ENCODE results near the gene POLR3E.
"Not testable (repeated sequence)": the region's sequence is repeated elsewhere in the genome, so short reads cannot be mapped to it uniquely, and the experiment has no call there.

POLR3E gene

GRCh38 chr16:22333457-22333994 is 36.3 kb downstream of the POLR3E start:
- no peak for DNase-seq (ENCODE audit: low read depth in 1 of 2, low spot score in 1 of 2)

- DNase-seq (ENCODE audit: low read depth in 1 of 2, low spot score in 1 of 2) = no peak
These were observed 38.5 kb downstream of the POLR3E start for GRCh38 chr16:22335668-22336246.

DNA sequence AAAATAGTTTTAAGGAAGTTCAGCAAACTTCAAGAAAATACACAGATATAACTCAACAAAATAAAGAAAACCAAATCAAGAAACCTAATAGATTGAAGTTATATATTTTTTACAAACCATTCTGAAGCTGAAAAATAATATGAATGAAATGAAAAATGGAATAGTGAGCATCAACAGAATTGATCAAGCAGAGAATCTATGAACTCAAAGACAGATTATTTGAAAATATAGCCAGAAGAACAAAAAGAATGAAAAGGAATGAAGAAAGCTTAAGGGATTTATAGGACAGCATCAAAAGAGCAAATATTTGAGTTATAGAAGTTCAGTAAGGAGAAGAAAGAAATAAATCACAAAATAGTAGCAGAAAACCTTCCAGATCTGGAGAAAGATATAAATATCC is 39.4 kb downstream of the POLR3E start:
- DNase-seq (ENCODE audit: low read depth in 1 of 2, low spot score in 1 of 2) = no peak

GRCh38 chr16:22337045-22337444 is 39.8 kb downstream of the POLR3E start:
- no peak for DNase-seq (ENCODE audit: low read depth in 1 of 2, low spot score in 1 of 2)

DNA sequence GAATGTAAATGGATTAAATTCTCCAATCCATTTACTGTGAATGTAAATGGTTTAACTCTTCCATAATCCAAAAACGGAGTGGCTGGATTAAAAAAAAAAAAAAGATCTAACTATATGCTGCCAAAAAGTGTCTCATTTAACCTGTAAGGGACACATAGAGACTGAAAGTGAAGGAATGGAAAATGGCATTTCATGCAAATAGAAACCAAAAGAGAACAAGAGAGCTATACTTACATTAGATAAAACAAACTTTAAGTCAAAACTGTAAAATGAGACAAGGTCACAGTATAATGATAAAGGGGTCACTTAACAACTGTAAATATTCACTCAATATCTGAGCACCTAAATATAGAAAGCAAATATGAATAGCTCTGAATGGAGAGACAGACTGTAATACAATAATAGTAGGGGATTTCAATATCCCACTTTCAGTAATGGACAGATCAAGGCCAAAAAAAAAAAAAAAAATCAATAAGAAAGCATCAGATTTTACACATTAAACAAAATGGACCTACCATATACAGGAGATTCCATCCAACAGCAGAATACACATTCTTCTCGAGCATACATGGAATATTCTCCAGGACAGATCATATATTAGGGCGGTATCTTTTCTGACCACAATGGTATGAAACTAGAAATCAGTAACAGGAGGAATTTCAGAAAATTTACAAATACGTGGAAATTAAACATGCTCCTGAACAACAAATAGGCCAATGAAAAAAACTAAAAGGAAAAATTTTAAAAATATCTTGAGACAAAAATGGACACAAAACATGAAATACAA is 40.8 kb downstream of the POLR3E start:
- no peak for DNase-seq (ENCODE audit: low read depth in 1 of 2, low spot score in 1 of 2)

DNA sequence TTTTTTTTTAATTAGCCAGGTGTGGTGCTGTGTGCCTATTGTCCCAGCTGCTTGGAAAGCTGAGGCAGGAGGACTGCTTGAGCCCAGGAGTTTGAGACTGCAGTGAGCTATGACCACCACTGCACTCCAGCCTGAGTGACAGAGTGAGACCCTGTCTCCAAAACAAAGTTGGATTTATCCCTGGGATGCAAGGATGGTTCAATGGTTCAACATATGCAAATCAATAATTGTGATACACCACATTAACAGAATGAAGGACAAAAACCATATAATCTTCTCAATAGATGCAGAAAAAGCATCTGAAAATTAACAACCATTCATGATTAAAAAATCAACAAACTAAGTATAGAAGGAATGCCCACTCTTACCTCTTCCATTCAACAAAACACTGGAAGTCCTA is 43.7 kb downstream of the POLR3E start:
- no peak for DNase-seq (ENCODE audit: low read depth in 1 of 2, low spot score in 1 of 2)

GRCh38 chr16:22342082-22342481 is 44.9 kb downstream of the POLR3E start:
- DNase-seq (ENCODE audit: low read depth in 1 of 2, low spot score in 1 of 2) = no peak

DNA sequence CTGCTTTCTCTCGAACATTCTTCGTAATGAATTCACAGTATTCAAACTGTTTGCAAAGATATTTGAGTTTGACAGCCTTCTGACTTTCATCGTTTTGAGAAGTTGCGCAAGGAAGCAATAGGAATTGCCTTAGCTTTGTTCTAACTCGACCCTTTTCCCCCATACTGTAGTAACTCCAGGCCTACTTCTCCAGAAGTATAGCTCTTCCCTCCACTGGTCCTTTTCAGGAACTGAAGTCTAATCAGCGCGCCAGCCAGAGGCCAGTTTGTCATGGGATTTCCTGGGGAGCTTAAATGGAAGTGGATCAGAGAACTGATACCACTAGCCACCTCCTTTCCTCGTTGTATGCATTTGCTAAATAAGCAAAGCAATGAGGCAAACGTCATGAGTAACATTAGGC is 49.3 kb downstream of the POLR3E start:
- DNase-seq (ENCODE audit: low read depth in 1 of 2, low spot score in 1 of 2) = no peak

- DNase-seq (ENCODE audit: low read depth in 1 of 2, low spot score in 1 of 2) = no peak
These were observed 50.1 kb downstream of the POLR3E start for GRCh38 chr16:22347100-22347820.

- no peak for DNase-seq (ENCODE audit: low read depth in 1 of 2, low spot score in 1 of 2)
These were observed 51.1 kb downstream of the POLR3E start for GRCh38 chr16:22348291-22348690.

DNA sequence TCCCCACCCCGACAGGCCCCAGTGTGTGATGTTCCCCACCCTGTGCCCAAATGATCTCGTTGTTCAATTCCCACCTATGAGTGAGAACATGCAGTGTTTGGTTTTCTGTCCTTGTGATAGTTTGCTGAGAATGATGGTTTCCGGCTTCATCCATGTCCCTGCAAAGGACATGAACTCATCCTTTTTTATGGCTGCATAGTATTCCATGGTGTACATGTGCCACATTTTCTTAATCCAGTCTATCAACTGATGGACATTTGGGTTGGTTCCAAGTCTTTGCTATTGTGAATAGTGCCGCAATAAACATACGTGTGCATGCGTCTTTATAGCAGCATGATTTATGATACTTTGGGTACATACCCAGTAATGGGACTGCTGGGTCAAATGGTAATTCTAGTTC is 53.8 kb downstream of the POLR3E start:
- not testable (repeated sequence) for DNase-seq (ENCODE audit: low read depth in 1 of 2, low spot score in 1 of 2)

DNA sequence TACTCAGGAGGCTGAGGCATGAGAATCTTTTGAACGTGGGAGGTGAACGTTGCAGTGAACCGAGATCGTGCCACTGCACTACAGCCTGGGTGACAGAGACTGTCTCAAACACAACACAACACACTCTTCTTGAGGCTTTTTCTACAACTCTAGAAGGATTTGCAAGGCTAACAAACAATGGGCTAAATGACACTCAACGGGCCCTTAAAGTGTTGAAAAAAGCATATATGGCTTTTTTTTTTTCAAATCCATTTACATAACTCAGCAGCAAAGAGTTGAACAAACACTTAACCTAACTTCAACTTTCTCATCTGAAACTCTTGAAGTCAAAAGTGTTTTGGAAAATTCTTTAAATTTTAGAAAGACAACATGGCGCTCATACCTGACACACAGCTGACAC is 54.9 kb downstream of the POLR3E start:
- no peak for DNase-seq (ENCODE audit: low read depth in 1 of 2, low spot score in 1 of 2)

GRCh38 chr16:22352723-22353122 is 55.5 kb downstream of the POLR3E start:
- no peak for DNase-seq (ENCODE audit: low read depth in 1 of 2, low spot score in 1 of 2)

GRCh38 chr16:22353191-22353919 is 56.1 kb downstream of the POLR3E start:
- DNase-seq (ENCODE audit: low read depth in 1 of 2, low spot score in 1 of 2) = no peak

DNA sequence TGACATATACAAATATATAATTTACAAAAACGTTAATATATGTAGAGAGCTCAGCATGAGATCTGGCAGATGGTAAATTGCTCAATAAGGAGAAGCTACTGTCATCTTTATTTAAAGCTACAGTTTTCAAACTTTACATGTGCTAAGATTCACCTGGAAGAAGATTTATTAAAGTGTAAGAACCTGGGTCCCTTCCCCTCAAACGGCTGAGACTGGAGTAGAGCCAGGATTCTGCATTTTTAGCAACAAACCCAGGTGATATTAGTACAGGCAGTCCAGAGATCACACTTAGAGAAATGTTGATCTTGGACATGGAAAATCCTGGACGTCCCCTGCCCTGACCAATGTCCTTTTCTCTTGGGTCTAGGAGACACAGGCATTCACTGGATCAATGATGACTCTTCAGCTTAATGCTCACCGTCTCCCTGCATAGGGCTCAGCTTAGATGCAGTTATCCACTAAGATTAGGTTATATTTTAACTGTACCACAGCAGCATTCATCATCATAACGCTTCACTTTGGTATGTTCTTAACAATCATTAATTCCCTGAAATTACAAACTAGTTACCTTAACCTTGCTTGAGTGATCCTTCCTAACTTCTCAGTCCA is 56.8 kb downstream of the POLR3E start:
- DNase-seq (ENCODE audit: low read depth in 1 of 2, low spot score in 1 of 2) = no peak

- no peak for DNase-seq (ENCODE audit: low read depth in 1 of 2, low spot score in 1 of 2)
These were observed 58.3 kb downstream of the POLR3E start for GRCh38 chr16:22355487-22355908.

GRCh38 chr16:22356930-22357634 is 59.9 kb downstream of the POLR3E start:
- no peak for DNase-seq (ENCODE audit: low read depth in 1 of 2, low spot score in 1 of 2)

DNA sequence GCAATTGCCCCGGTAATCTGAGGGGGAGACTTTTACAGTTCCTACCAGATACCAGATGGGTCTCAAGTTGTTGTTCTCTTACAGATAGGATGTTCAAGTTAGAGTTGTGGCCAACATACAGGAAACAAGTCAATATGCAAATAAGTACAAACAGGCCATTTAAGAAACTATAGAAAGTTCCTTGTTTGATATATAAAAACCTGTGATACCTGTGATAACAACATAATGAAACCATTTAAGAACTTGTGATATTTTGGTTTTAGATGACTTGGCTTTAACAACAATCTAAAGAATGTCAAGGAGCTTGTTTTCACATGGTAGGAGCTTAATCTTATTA is 60.4 kb downstream of the POLR3E start:
- no peak for DNase-seq (ENCODE audit: low read depth in 1 of 2, low spot score in 1 of 2)

- no peak for DNase-seq (ENCODE audit: low read depth in 1 of 2, low spot score in 1 of 2)
These were observed 60.8 kb downstream of the POLR3E start for GRCh38 chr16:22358000-22358399.

GRCh38 chr16:22359679-22360078 is 62.5 kb downstream of the POLR3E start:
- no peak for DNase-seq (ENCODE audit: low read depth in 1 of 2, low spot score in 1 of 2)

All from stimulated activated CD4-positive, alpha-beta T cell treated with anti-CD3 and anti-CD28 coated beads, Interleukin-15, amount 100 ng/mL, for 1 hour (primary cell).